ENCODE results near the gene FBLN2.

DNA sequence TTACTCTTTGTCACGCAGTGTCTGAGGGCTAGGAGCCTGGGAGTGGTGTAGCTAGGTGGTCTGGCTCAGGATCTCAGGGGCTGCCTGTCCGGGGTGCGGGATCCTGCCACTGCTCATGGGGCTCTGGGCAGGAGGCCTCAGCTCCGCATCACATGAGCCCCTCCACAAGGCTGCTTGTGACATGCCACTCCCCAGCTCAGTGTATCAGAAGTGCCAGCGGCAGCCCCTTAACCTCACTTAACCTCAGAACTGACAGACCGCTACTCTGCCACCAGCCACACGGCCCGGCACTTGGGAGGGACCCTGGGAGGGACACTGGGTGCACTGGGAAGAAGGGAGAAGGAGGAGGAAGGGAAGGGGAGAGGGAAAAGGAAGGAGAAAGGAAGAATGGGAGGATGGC is 87.9 kb downstream of the FBLN2 start:
- TF ChIP-seq, protein P1, sequence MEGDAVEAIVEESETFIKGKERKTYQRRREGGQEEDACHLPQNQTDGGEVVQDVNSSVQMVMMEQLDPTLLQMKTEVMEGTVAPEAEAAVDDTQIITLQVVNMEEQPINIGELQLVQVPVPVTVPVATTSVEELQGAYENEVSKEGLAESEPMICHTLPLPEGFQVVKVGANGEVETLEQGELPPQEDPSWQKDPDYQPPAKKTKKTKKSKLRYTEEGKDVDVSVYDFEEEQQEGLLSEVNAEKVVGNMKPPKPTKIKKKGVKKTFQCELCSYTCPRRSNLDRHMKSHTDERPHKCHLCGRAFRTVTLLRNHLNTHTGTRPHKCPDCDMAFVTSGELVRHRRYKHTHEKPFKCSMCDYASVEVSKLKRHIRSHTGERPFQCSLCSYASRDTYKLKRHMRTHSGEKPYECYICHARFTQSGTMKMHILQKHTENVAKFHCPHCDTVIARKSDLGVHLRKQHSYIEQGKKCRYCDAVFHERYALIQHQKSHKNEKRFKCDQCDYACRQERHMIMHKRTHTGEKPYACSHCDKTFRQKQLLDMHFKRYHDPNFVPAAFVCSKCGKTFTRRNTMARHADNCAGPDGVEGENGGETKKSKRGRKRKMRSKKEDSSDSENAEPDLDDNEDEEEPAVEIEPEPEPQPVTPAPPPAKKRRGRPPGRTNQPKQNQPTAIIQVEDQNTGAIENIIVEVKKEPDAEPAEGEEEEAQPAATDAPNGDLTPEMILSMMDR (conservative IDR thresholded peaks at IDR 0.05; ENCODE audit: low read depth, low read length) = no peak
- TF ChIP-seq RAD21 (IDR thresholded peaks at IDR 0.05; ENCODE audit: low read length) (no peak), MAZ (IDR thresholded peaks at IDR 0.05; ENCODE audit: borderline replicate concordance, low read depth, low read length) (no peak), POLR2A (IDR thresholded peaks at IDR 0.05; ENCODE audit: low read depth, low read length) (no peak), RCOR1 (IDR thresholded peaks at IDR 0.05; ENCODE audit: insufficient replicate concordance, low read length) (no peak), BHLHE40 (IDR thresholded peaks at IDR 0.05; ENCODE audit: low read depth, low read length) (no peak), MXI1 (IDR thresholded peaks at IDR 0.05; ENCODE audit: borderline replicate concordance, low read depth, low read length) (no peak), CHD1 (IDR thresholded peaks at IDR 0.05; ENCODE audit: low read depth, low read length) (no peak), CEBPB (IDR thresholded peaks at IDR 0.05; ENCODE audit: low read depth, low read length) (no peak), FOS (IDR thresholded peaks at IDR 0.05; ENCODE audit: low read depth, low read length) (no peak), RFX5 (IDR thresholded peaks at IDR 0.05; ENCODE audit: low read depth, low read length) (no peak)
- TF ChIP-seq, protein P2, sequence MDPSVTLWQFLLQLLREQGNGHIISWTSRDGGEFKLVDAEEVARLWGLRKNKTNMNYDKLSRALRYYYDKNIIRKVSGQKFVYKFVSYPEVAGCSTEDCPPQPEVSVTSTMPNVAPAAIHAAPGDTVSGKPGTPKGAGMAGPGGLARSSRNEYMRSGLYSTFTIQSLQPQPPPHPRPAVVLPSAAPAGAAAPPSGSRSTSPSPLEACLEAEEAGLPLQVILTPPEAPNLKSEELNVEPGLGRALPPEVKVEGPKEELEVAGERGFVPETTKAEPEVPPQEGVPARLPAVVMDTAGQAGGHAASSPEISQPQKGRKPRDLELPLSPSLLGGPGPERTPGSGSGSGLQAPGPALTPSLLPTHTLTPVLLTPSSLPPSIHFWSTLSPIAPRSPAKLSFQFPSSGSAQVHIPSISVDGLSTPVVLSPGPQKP (IDR thresholded peaks at IDR 0.05; ENCODE audit: borderline replicate concordance, low read depth, low read length) = no peak
- TF ChIP-seq, protein P3, sequence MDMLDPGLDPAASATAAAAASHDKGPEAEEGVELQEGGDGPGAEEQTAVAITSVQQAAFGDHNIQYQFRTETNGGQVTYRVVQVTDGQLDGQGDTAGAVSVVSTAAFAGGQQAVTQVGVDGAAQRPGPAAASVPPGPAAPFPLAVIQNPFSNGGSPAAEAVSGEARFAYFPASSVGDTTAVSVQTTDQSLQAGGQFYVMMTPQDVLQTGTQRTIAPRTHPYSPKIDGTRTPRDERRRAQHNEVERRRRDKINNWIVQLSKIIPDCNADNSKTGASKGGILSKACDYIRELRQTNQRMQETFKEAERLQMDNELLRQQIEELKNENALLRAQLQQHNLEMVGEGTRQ (IDR thresholded peaks at IDR 0.05; ENCODE audit: low read depth, low read length) = no peak

Measured in IMR-90 (cell line).